GM23338 (cell line): Measurements from ENCODE around the gene ATP8B4. TPM values are rescaled to one million over a fixed set of nuclear protein-coding genes. Genes with fewer than 3 reads are reported as not detected.

ENCODE experiments used
- ATAC-seq: fragments of 200-7000 bp; cut with Tn5 transposase; 3 replicates; pipeline ENCODE4 v1.9.1; 2020
- DNase-seq: peaks from one replicate; pipeline ENCODE4 v3.0.0-alpha.2; 2015; ENCODE audit warnings: low spot score
- H2AFZ ChIP-seq: fragments of 200-600 bp; sonication (generic); 2 replicates; pipeline ENCODE4 v1.8.0; 2016; ENCODE audit warnings: antibody characterized with exemption, mild to moderate bottlenecking, moderate library complexity
- H3F3A ChIP-seq: fragments of 200-600 bp; sonication (generic); replicated peaks from 2 replicates; pipeline ENCODE4 v1.8.0; 2017; ENCODE audit warnings: antibody characterized with exemption, mixed run types, low read depth
- H3K27ac ChIP-seq: fragments of 200-600 bp; sonication (generic); 2 replicates; pipeline ENCODE4 v1.6.1; 2016; ENCODE audit warnings: low read depth
- H3K27me3 ChIP-seq: fragments of 200-600 bp; sonication (generic); 2 replicates; pipeline ENCODE4 v1.8.0; 2016; ENCODE audit warnings: mild to moderate bottlenecking, mixed run types, moderate library complexity; ENCODE audit not compliant: insufficient read depth
- H3K36me3 ChIP-seq: fragments of 200-600 bp; sonication (generic); 2 replicates; pipeline ENCODE4 v1.8.0; 2016; ENCODE audit warnings: mild to moderate bottlenecking; ENCODE audit not compliant: insufficient read depth
- H3K4me1 ChIP-seq: fragments of 200-600 bp; sonication (generic); 2 replicates; pipeline ENCODE4 v1.8.0; 2016; ENCODE audit warnings: mild to moderate bottlenecking, moderate library complexity; ENCODE audit not compliant: insufficient read depth
- H3K4me2 ChIP-seq: fragments of 200-600 bp; sonication (generic); 2 replicates; pipeline ENCODE4 v1.7.1; 2017; ENCODE audit warnings: mixed run types
- H3K4me3 ChIP-seq: fragments of 200-600 bp; sonication (generic); 2 replicates; pipeline ENCODE4 v1.6.1; 2016; ENCODE audit warnings: mixed run types
- H3K79me2 ChIP-seq: fragments of 200-600 bp; sonication (generic); replicated peaks from 2 replicates; pipeline ENCODE4 v1.8.0; 2017; ENCODE audit warnings: mild to moderate bottlenecking; ENCODE audit not compliant: insufficient read depth
- H3K9me2 ChIP-seq: fragments of 200-600 bp; sonication (generic); 2 replicates; pipeline ENCODE4 v1.8.0; 2017; ENCODE audit not compliant: insufficient read depth
- H4K20me1 ChIP-seq: fragments of 200-600 bp; sonication (generic); replicated peaks from 2 replicates; pipeline ENCODE4 v1.8.0; 2017; ENCODE audit warnings: mild to moderate bottlenecking; ENCODE audit not compliant: insufficient read depth
- H3K27ac Mint-ChIP-seq: 2 replicates; pipeline ENCODE4 v1.8.0; 2020; ENCODE audit warnings: inconsistent platforms, mild to moderate bottlenecking, moderate library complexity, mixed read lengths
- H3K27me3 Mint-ChIP-seq: 3 replicates; pipeline ENCODE4 v1.8.0; 2022; ENCODE audit warnings: low read depth, mild to moderate bottlenecking, moderate library complexity, mixed read lengths, inconsistent platforms; ENCODE audit not compliant: insufficient read depth, poor library complexity
- H3K36me3 Mint-ChIP-seq: 3 replicates; pipeline ENCODE4 v1.8.0; 2021; ENCODE audit warnings: low read depth, mild to moderate bottlenecking, inconsistent platforms, moderate library complexity, mixed read lengths
- H3K4me1 Mint-ChIP-seq: 3 replicates; pipeline ENCODE4 v1.8.0; 2020; ENCODE audit warnings: mild to moderate bottlenecking, inconsistent platforms, mixed read lengths
- H3K4me3 Mint-ChIP-seq: 3 replicates; pipeline ENCODE4 v1.8.0; 2021; ENCODE audit warnings: moderate library complexity, mild to moderate bottlenecking, inconsistent platforms, mixed read lengths
- H3K9me3 Mint-ChIP-seq: 3 replicates; pipeline ENCODE4 v1.8.0; 2020; ENCODE audit warnings: moderate library complexity, mild to moderate bottlenecking, inconsistent platforms, mixed read lengths
- CREB1 ChIP-seq: fragments of 250-450 bp; sonication (Bioruptor Pico); IDR thresholded peaks from 2 replicates; pipeline ENCODE4 v1.5.0; 2020; ENCODE audit warnings: low read depth, mild to moderate bottlenecking, moderate library complexity
- EZH2 ChIP-seq: fragments of 200-600 bp; sonication (generic); IDR thresholded peaks from one replicate; pipeline ENCODE4 v1.8.0; 2017; ENCODE audit warnings: antibody characterized with exemption, mild to moderate bottlenecking, low read depth; ENCODE audit not compliant: unreplicated experiment
- NANOG ChIP-seq: IDR thresholded peaks from 2 replicates; pipeline ENCODE4 v1.6.1; 2016; ENCODE audit warnings: antibody characterized with exemption, borderline replicate concordance
- ZNF114 ChIP-seq: fragments of 250-450 bp; sonication (Bioruptor Pico); IDR thresholded peaks from 2 replicates; pipeline ENCODE4 v1.5.0; 2020; ENCODE audit warnings: mild to moderate bottlenecking, moderate library complexity
- ZNF331 ChIP-seq: fragments of 250-450 bp; sonication (Bioruptor Pico); IDR thresholded peaks from 2 replicates; pipeline ENCODE4 v1.5.0; 2020; ENCODE audit warnings: low read depth, mild to moderate bottlenecking, moderate library complexity
- polyA plus RNA-seq: library from polyadenylated mRNA; unstranded; fragments of >200 nt; fragmentation: Nextera tagmentation; extraction: Ambion mirVana; gene quantifications from 2 replicates; pipeline ENCODE4 v1.2.1, GENCODE V29; 2016
- total RNA-seq: library from RNA; depleted of rRNA; stranded (reverse); fragments of >200 nt; shearing (Covaris generic); gene quantifications from 2 replicates; pipeline ENCODE4 v1.2.3, GENCODE V29; 2014
- TF ChIP-seq, protein P1 (sequence below): IDR thresholded peaks from 2 replicates; pipeline ENCODE4 v1.6.1; 2016; ENCODE audit warnings: antibody characterized with exemption
- TF ChIP-seq, protein P2 (sequence below): IDR thresholded peaks from one replicate; pipeline ENCODE4 v1.6.1; 2018; ENCODE audit warnings: antibody characterized with exemption; ENCODE audit not compliant: unreplicated experiment
- TF ChIP-seq, protein P3 (sequence below), 2 experiments: fragments of 200-600 bp in 1 of 2; sonication (generic) in 1 of 2; conservative IDR thresholded peaks; 2 replicates each; pipeline versions ENCODE4 v1.5.1 to v1.6.1; 2016 to 2017; ENCODE audit warnings: antibody characterized with exemption in 2 of 2, low read depth in 2 of 2, mild to moderate bottlenecking in 2 of 2, moderate library complexity in 1 of 2

Gene ATP8B4
- total and polyA plus RNA-seq, 2 experiments from 2014 or later: 0.24 TPM; not detected in 1

DNA sequence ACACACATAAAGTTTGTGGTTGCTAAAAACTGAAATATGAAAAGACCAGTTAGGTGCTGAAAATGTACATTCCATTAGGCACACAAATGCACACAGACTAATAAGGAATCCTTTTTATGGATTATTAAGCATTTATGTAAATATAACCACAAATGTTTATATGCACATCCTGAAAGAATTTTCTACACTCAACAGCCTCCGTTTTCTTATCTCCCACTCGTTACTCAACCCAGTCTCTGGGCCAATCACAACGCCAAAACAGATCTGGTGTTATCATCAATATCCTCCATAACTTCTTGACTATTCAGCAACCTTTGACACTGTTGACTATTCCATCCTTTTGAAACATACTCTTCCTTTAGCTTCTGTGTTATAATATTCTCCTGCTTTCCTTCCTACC lies 136.4 kb downstream of the ATP8B4 start (continued):
- TF ChIP-seq, protein P1, sequence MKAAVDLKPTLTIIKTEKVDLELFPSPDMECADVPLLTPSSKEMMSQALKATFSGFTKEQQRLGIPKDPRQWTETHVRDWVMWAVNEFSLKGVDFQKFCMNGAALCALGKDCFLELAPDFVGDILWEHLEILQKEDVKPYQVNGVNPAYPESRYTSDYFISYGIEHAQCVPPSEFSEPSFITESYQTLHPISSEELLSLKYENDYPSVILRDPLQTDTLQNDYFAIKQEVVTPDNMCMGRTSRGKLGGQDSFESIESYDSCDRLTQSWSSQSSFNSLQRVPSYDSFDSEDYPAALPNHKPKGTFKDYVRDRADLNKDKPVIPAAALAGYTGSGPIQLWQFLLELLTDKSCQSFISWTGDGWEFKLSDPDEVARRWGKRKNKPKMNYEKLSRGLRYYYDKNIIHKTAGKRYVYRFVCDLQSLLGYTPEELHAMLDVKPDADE: no peak
- TF ChIP-seq, protein P2, sequence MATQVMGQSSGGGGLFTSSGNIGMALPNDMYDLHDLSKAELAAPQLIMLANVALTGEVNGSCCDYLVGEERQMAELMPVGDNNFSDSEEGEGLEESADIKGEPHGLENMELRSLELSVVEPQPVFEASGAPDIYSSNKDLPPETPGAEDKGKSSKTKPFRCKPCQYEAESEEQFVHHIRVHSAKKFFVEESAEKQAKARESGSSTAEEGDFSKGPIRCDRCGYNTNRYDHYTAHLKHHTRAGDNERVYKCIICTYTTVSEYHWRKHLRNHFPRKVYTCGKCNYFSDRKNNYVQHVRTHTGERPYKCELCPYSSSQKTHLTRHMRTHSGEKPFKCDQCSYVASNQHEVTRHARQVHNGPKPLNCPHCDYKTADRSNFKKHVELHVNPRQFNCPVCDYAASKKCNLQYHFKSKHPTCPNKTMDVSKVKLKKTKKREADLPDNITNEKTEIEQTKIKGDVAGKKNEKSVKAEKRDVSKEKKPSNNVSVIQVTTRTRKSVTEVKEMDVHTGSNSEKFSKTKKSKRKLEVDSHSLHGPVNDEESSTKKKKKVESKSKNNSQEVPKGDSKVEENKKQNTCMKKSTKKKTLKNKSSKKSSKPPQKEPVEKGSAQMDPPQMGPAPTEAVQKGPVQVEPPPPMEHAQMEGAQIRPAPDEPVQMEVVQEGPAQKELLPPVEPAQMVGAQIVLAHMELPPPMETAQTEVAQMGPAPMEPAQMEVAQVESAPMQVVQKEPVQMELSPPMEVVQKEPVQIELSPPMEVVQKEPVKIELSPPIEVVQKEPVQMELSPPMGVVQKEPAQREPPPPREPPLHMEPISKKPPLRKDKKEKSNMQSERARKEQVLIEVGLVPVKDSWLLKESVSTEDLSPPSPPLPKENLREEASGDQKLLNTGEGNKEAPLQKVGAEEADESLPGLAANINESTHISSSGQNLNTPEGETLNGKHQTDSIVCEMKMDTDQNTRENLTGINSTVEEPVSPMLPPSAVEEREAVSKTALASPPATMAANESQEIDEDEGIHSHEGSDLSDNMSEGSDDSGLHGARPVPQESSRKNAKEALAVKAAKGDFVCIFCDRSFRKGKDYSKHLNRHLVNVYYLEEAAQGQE: no peak
- no peak for TF ChIP-seq ZNF114 (CRISPR knock-in tag)
- no peak for TF ChIP-seq CREB1 (CRISPR knock-in tag)
- TF ChIP-seq ZNF331 (CRISPR knock-in tag): no peak

DNA sequence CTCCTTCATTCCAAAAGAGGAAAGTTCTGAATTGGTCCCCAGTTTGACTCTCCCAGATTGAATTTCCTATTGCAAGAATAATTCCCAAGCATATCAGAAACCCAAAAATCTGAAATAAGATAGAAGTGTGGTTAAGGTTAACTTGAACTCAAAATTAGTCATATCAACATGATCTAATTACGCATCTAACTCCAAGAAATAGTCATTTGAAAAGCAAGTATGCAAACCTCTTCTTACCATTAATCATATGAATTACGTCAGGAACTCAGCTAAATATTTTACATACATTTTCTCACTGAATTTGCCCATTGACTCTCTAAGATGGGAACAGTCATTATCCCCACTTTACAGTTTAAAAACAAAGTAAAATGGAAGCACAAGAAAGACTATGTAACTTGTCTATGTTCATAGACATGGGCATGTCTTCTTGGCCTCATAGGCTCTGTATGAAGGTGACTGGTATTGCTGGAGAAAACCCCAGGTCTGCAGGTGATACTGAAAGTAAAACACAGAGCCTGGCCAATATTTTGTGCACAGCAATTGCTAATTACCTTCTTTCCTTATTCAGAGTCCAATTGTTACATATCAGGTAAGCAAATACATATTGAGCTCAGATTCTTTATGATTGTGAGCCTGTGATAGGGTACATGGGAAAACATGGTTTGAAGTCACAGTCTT lies 139.2 kb downstream of the ATP8B4 start:
- Mint-ChIP-seq H3K4me1 (no peaks in the 10 kb centered on the region), H3K9me3 (no peaks in the 10 kb centered on the region), H3K27me3 (no peaks in the 10 kb centered on the region), H3K27ac (no peak overlapping the region), H3K36me3 (no peaks in the 10 kb centered on the region), H3K4me3 (no peak overlapping the region)
- peaks cover 6% of the 10 kb centered on the region; the same call in 1 of the 2 replicates for H3K4me1 ChIP-seq
- no peaks in the 10 kb centered on the region for H3F3A ChIP-seq
- H3K4me2 ChIP-seq: no peak overlapping the region
- no peaks in the 10 kb centered on the region for H3K27me3 ChIP-seq
- no peak overlapping the region for H2AFZ ChIP-seq
- no peak overlapping the region for H3K27ac ChIP-seq
- TF ChIP-seq, protein P3, sequence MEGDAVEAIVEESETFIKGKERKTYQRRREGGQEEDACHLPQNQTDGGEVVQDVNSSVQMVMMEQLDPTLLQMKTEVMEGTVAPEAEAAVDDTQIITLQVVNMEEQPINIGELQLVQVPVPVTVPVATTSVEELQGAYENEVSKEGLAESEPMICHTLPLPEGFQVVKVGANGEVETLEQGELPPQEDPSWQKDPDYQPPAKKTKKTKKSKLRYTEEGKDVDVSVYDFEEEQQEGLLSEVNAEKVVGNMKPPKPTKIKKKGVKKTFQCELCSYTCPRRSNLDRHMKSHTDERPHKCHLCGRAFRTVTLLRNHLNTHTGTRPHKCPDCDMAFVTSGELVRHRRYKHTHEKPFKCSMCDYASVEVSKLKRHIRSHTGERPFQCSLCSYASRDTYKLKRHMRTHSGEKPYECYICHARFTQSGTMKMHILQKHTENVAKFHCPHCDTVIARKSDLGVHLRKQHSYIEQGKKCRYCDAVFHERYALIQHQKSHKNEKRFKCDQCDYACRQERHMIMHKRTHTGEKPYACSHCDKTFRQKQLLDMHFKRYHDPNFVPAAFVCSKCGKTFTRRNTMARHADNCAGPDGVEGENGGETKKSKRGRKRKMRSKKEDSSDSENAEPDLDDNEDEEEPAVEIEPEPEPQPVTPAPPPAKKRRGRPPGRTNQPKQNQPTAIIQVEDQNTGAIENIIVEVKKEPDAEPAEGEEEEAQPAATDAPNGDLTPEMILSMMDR (conservative IDR thresholded peaks at IDR 0.05; ENCODE audit: low read depth in 2 of 2): no peak
- TF ChIP-seq, protein P1: no peak
- TF ChIP-seq EZH2: no peak
- no peak for TF ChIP-seq ZNF331 (CRISPR knock-in tag)
- no peak for TF ChIP-seq NANOG
- no peak for TF ChIP-seq CREB1 (CRISPR knock-in tag)
- H3K79me2 ChIP-seq: no peaks in the 10 kb centered on the region
- no peak for DNase-seq
- H4K20me1 ChIP-seq: no peaks in the 10 kb centered on the region
- ATAC-seq: no peak
- H3K4me3 ChIP-seq: no peak overlapping the region
- no peaks in the 10 kb centered on the region for H3K9me2 ChIP-seq
- no peaks in the 10 kb centered on the region for H3K36me3 ChIP-seq
